ENCODE measurements around the gene ZNF813.
A peak's percentile ranks its signal among the peaks of the same experiment; 100 is the strongest.
"Not testable (repeated sequence)": the region's sequence is repeated elsewhere in the genome, so short reads cannot be mapped to it uniquely, and the experiment has no call there.

The ZNF813 gene

GRCh38 chr19:53467485-53468262 lies at the start of gene ZNF813:
Gene ZNF813 (plus strand): TSS chr19:53467733. CDS start chr19:53483823, 16,090 bp downstream.
- DNase-seq (ENCODE audit: low read depth in 2 of 2) = peak; percentile 62

DNA sequence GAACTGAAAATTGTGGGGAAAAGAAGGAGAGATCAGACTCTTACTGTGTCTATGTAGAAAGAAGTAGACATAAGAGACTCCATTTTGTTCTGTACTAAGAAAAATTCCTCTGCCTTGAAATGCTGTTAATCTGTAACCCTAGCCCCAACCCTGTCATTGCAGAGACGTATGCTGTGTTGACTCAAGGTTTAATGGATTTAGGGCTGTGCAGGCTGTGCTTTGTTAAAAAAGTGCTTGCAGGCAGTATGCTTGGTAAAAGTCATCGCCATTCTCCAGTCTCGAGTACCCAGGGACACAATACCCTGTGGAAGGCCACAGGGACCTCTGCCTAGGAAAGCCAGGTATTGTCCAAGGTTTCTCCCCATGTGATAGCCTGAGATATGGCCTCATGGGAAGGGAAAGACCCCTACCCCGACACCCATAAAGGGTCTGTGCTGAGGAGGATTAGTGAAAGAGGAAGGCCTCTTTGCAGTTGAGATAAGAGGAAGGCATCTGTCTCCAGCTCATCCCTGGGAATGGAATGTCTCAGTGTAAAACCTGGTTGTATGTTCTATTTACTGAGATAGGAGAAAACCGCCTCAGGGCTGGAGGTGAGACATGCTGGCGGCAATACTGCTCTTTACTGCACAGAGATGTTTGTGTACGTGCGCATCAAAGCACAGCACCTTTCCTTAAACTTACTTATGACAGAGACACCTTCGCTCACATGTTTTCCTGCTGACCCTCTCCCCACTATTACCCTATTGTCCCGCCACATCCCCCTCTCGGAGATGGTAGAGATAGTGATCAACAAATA lies 46.8 kb upstream of the ZNF813 start:
- DNase-seq (ENCODE audit: low read depth in 2 of 2) = not testable (repeated sequence)

GRCh38 chr19:53422551-53422950 lies 45.0 kb upstream of the ZNF813 start:
- no peak for DNase-seq (ENCODE audit: low read depth in 2 of 2)

DNA sequence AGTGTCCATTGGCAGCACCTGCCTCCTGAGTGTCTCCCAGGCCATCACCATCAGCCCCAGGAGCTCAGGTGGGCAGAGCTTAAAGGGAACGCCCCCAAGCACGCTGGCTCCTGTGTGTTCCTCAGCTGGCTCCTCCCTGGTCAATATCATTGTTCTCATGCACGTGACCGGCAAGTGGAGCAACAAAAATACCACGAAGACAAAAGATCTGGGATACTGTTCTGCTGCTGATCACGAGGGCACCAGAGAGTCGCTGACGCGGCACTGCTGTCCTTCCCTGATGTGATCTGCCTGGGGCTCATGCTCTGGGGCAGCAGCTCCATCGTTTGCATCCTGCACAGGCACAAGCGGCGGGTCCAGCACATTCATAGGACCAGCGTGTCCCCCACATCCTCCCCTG lies 44.5 kb upstream of the ZNF813 start:
- not testable (repeated sequence) for DNase-seq (ENCODE audit: low read depth in 2 of 2)

GRCh38 chr19:53423680-53424079 lies 43.9 kb upstream of the ZNF813 start:
- not testable (repeated sequence) for DNase-seq (ENCODE audit: low read depth in 2 of 2)

- DNase-seq (ENCODE audit: low read depth in 2 of 2) = peak in 1 of 2 experiments; percentile 3
Observed at GRCh38 chr19:53424968-53425597, 42.5 kb upstream of the ZNF813 start.

- peak; percentile 58 to 64 for DNase-seq (ENCODE audit: low read depth in 2 of 2)
Observed at GRCh38 chr19:53431399-53432087, 36.0 kb upstream of the ZNF813 start, which contains the start of gene ZNF761. Gene ZNF761 (plus strand): TSS chr19:53431984. CDS start chr19:53447269, 15,285 bp downstream.

GRCh38 chr19:53432088-53432661 lies 35.4 kb upstream of the ZNF813 start:
- no peak for DNase-seq (ENCODE audit: low read depth in 2 of 2)

DNA sequence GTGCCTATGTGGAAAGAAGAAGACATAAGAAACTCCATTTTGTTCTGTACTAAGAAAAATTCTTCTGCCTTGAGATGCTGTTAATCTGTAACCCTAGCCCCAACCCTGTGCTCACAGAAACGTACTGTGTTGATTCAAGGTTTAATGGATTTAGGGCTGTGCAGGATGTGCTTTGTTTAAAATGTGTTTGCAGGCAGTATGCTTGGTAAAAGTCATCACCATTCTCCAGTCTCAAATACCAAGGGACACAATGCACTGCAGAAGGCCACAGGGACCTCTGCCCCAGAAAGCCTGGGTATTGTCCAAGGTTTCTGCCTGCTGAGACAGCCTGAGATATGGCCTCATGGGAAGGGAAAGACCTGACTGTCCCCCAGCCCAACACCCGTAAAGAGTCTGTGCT lies 23.7 kb upstream of the ZNF813 start:
- DNase-seq (ENCODE audit: low read depth in 2 of 2) = not testable (repeated sequence)

GRCh38 chr19:53447196-53447595 lies 20.3 kb upstream of the ZNF813 start:
- not testable (repeated sequence) for DNase-seq (ENCODE audit: low read depth in 2 of 2)

GRCh38 chr19:53455828-53456227 lies 11.7 kb upstream of the ZNF813 start:
- no peak for DNase-seq (ENCODE audit: low read depth in 2 of 2)

GRCh38 chr19:53460131-53460721 lies 7.3 kb upstream of the ZNF813 start:
- not testable (repeated sequence) for DNase-seq (ENCODE audit: low read depth in 2 of 2)

DNA sequence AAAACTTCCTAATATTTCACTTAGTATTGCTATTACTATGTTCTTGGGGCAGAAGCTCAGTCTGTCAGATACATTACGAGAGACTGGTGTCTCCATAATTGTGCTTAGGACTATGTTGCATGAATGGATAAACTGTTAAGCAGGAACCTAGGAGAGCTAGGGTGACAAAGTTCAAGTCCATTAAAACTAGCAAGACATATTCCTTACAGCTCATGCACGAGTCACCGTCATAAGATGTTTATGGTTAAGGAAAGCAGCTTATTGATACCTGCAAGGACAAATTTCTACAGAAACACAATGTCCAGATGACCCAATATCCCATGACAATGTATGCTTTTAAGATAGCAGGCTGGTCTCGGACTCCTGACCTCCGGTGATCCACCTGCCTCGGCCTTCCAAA lies 5.7 kb upstream of the ZNF813 start:
- DNase-seq (ENCODE audit: low read depth in 2 of 2) = no peak

DNA sequence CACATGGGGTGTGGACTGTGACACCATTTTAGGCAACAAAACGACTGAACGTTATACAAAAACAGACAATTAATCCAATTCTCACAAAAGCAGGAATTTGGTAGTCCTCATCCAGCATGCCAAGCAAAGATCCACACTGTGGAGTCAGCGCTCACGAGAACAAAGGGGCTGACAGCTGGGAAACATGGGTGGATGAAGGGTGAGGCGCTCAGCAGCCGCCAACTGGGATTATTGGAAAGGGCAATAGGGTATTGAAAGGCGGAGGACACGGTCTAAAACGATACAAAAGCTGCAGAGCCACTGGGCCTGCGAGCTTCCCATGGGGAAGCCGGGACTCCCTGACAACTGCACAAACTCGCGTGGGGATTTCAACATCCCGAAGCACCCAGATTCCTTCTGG lies 4.7 kb upstream of the ZNF813 start:
- no peak for DNase-seq (ENCODE audit: low read depth in 2 of 2)

- no peak for DNase-seq (ENCODE audit: low read depth in 2 of 2)
Observed at GRCh38 chr19:53463263-53463662, 4.3 kb upstream of the ZNF813 start.

- no peak for DNase-seq (ENCODE audit: low read depth in 2 of 2)
Observed at GRCh38 chr19:53466726-53467484, 628 bp upstream of the ZNF813 start.

DNA sequence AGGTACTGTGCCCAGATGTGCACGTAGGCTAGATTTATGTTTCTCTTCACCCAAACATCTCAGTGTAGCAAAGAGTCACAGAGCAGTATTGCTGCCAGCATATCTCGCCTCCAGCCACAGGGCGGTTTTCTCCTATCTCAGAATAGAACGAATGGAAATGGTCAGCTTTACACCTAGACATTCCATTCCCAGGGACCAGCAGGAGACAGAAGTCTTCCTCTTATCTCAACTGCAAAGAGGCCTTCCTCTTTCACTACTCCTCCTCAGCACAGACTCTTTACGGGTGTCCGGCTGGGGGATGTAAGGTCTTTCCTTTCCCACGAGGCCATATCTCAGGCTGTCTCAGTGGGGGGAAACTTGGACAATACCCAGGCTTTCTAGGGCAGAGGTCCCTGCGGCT lies 1.1 kb downstream of the ZNF813 start:
- not testable (repeated sequence) for DNase-seq (ENCODE audit: low read depth in 2 of 2)

GRCh38 chr19:53471916-53472315 lies 4.4 kb downstream of the ZNF813 start:
- DNase-seq (ENCODE audit: low read depth in 2 of 2) = no peak

DNA sequence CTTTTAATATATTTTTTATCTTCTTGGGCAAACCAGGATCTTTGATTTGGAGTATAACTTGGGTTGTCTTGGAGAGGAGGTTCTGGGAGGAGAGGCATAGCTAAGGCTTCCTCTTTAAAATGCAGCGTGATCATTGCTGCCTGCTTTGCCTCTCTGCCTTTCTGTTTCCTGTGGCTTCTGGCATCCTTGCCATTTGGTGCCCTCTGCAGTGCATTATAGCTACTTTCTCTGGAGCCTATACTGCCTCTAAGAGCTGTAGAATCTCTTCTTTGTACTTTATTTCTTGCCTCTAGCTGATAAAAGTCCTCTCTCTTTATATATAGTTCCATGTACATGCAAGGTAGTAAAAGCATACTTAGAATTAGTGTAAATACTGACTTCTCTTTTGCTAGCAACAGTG lies 7.3 kb downstream of the ZNF813 start:
- DNase-seq (ENCODE audit: low read depth in 2 of 2) = not testable (repeated sequence)

DNA sequence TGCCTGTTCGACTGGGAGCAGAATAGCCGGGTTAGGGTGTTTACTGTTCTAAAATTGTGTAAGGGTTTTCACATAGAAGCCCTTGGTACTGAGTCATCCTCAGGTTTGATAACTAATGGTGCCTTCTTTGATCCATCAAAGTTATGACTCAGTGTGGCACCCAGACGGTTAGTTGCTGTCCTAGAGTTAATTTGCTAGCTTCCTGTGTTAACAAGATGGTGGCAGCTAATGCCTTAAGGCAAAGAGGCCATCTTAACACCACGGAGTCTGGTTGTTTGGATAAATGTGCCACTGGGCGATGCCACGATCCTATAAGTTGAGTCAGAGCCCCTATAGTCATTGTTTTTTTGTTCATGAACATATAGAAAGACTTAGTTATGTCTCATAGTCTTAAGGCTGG lies 7.9 kb downstream of the ZNF813 start:
- DNase-seq (ENCODE audit: low read depth in 2 of 2) = not testable (repeated sequence)
